ENCODE measurements around the gene LRRC56.
"Not testable (repeated sequence)": the region's sequence is repeated elsewhere in the genome, so short reads cannot be mapped to it uniquely, and the experiment has no call there.

The LRRC56 gene

DNA sequence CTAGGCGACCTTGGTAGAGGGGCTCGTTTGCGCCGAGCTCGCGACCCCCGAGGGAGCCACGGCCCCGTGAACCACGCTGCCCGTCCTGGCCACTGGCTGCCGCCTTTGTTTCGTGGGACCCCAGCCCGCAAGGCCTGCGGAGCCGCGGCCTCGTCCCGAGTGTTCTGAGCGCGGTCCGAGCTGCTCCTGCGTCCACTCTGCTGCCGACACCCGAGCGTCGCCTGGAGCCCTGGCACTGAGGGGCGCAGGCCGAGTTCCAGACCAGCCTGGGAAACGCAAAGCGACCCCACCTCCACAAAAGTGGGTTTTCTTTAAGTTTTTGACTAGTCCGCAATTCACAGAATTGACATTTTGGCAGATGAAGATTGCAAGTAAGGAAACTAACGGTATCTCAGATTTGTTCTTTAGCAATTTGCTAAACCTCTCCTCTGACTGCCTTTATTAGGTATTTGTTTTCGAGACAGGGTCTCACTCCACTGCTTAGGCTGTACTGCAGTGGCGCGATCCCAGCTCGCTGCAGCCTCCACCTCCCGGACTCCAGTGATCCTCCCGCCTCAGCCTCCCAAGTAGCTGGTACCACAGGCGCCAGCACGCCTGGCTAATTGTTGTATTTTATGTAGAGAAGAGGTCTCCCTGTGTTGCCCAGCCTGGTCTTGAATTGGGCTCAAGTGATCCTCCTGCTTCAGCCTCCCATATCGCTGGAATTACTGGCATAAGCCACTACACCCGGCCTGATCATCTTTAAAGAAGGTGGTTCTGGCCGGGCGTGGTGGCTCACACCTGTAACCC lies 29.4 kb upstream of the LRRC56 start:
- Mint-ChIP-seq H3K36me3 (peaks cover 1% of the 10 kb centered on the region), H3K9me3 (no peaks in the 10 kb centered on the region), H3K27me3 (no peaks in the 10 kb centered on the region), H3K27ac (peak overlapping the region; percentile 46), H3K4me1 (peaks cover 20% of the 10 kb centered on the region), H3K4me3 (peak overlapping the region; percentile 98)

DNA sequence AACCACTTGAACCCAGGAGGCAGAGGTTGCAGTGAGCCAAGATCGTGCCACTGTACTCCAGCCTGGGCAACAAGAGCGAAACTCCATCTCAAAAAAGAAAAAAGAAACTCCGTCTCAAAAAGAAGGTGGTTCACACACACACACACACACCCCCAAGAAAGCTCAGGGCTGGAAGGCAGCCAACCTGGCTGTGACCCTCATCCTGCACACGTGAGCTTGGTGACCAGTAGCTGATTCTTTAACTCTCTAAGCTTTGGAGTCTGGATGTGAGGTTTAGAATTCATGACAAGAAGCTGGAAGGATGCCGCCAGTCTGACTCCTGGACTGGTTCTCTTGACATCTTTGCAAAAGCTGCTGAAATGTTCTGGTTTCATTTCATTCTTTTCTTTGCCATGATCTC lies 28.4 kb upstream of the LRRC56 start:
- Mint-ChIP-seq H3K27ac (no peak overlapping the region), H3K27me3 (no peaks in the 10 kb centered on the region), H3K4me1 (peaks cover 20% of the 10 kb centered on the region), H3K36me3 (peaks cover 1% of the 10 kb centered on the region), H3K4me3 (peak overlapping the region; percentile 11), H3K9me3 (no peaks in the 10 kb centered on the region)

DNA sequence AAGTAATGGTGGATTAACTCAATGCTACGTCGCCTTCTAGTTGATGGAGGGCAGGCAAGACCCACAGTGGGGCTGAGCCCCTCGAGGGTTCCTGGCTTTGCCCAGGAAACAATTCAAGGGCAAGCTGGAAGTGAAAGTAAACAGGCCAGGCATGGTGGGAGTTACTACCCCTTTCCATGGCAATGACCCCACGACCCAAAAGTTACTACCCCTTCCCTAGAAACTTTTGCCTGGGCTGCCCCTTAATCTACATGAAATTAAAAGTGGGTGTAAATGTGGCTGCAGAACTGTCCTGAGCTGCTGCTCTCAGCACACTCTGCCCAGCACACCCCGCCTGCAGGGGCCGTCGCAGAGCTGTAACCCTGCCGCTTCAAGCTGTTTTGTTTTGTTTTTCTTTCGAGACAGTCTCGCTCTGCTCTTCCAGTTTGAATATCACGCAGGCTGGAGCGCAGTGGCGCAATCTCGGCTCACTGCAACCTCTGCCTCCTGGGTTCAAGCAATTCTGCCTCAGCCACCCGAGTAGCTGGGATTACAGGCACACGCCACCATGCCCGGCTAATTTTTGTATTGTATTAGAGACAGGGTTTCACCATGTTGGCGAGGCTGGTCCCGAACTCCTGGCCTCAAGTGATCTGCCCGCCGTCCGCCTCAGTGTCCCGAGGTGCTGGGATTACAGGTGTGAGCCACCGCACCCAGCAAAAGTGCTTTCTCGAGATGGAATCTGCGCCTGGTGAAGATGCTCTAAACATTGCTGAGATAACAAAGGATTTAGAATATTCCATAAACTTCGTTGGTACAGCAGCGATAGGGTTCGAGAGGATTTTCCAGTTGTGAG lies 24.3 kb upstream of the LRRC56 start:
- H3K4me3 Mint-ChIP-seq = no peak overlapping the region
- peaks cover 3% of the 10 kb centered on the region for H3K4me1 Mint-ChIP-seq
- no peaks in the 10 kb centered on the region for H3K27me3 Mint-ChIP-seq
- H3K9me3 Mint-ChIP-seq = no peaks in the 10 kb centered on the region
- peak overlapping the region; percentile 83 for H3K27ac Mint-ChIP-seq
- H3K36me3 Mint-ChIP-seq = no peaks in the 10 kb centered on the region

DNA sequence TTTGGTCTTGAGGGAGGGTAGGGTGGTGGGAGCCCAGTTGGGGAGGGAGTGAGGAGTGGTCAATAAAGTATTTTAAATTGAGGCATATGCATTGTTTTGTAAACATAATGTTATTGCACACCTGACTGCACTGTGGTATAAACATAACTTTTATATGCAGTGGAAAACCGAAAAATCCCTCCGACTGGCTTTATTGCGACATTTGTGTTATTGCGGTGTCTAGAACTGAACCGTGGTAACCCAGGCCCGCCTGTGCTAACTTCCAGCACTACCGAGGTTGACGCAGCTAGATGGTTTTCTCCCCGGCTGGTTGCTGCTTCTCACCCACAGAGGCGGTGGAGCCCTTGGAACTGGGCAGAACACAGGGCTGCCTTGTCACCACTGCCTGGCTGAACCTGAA lies 22.7 kb upstream of the LRRC56 start:
- Mint-ChIP-seq H3K4me1 (peaks cover 4% of the 10 kb centered on the region), H3K4me3 (no peak overlapping the region), H3K27me3 (no peaks in the 10 kb centered on the region), H3K27ac (no peak overlapping the region), H3K9me3 (no peaks in the 10 kb centered on the region), H3K36me3 (no peaks in the 10 kb centered on the region)

DNA sequence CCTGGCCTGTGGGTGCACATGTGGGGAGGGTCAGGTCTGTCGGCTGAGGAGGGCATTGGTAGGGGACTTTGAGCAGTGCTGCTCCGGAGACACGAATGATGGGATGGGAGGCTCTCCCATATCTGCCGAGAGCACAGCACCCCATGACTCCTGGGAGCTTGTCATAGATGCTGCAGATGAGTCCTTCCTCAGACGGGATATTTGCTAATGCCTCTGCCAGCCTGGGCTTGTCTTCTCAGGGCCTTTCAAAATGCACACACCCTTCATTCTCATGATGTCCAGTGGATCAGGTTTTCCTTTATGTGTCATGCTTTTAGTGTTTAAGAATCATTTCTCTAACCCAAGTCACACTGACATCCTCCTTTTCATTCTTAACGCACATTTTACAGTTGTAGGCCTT lies 22.2 kb upstream of the LRRC56 start:
- Mint-ChIP-seq H3K27me3 (no peaks in the 10 kb centered on the region), H3K4me3 (no peak overlapping the region), H3K27ac (peak overlapping the region; percentile 5), H3K9me3 (no peaks in the 10 kb centered on the region), H3K4me1 (peaks cover 4% of the 10 kb centered on the region), H3K36me3 (no peaks in the 10 kb centered on the region)

DNA sequence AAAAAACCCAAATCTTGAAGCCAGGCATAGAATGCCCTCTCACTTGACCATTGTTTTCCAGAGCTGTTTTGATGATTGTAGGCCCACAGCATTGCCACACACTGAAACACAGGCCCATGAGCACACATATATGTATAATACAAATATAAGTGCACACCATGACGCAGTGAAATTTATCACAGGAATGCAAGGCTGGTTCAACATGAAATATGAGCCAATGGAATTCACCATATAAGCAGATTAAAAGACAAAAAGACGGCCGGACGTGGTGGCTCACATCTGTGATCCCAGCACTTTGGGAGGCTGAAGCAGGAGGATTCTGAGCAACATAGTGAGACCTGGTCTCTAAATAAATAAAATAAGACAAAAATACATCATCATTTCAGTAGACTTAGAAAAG lies 20.9 kb upstream of the LRRC56 start:
- Mint-ChIP-seq H3K27ac (peak overlapping the region; percentile 46), H3K4me3 (no peak overlapping the region), H3K36me3 (no peaks in the 10 kb centered on the region), H3K9me3 (no peaks in the 10 kb centered on the region), H3K4me1 (peaks cover 4% of the 10 kb centered on the region), H3K27me3 (no peaks in the 10 kb centered on the region)

DNA sequence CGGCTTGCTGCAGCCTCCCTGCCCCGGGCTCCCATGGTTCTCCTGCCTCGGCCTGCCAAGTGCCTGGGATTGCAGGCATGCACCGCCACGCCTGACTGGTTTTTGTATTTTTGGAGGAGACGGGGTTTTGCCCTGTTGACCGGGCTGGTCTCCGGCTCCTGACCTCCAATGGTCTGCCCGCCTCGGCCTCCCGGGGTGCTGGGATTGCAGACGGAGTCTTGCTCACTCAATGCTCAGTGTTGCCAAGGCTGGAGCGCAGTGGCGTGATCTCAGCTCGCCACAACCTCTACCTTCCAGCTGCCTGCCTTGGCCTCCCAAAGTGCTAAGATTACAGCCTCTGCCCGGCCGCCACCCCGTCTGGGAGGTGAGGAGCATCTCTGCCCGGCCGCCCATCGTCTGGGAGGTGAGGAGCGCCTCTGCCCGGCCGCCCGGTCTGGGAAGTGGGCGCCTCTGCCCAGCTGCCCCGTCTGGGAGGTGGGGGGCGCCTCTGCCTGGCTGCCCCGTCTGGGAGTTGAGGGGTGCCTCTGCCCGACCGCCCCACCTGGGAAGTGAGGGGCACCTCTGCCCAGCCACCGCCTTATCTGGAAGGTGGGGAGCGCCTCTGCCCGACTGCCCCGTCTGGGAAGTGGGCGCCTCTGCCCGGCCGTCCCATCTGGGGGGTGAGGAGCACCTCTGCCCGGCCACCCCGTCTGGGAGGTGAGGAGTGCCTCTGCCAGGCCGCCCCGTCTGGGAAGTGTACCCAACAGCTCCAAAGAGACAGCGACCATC lies 20.2 kb upstream of the LRRC56 start:
- not testable (repeated sequence) for H3K27ac Mint-ChIP-seq, H3K9me3 Mint-ChIP-seq, H3K4me3 Mint-ChIP-seq

DNA sequence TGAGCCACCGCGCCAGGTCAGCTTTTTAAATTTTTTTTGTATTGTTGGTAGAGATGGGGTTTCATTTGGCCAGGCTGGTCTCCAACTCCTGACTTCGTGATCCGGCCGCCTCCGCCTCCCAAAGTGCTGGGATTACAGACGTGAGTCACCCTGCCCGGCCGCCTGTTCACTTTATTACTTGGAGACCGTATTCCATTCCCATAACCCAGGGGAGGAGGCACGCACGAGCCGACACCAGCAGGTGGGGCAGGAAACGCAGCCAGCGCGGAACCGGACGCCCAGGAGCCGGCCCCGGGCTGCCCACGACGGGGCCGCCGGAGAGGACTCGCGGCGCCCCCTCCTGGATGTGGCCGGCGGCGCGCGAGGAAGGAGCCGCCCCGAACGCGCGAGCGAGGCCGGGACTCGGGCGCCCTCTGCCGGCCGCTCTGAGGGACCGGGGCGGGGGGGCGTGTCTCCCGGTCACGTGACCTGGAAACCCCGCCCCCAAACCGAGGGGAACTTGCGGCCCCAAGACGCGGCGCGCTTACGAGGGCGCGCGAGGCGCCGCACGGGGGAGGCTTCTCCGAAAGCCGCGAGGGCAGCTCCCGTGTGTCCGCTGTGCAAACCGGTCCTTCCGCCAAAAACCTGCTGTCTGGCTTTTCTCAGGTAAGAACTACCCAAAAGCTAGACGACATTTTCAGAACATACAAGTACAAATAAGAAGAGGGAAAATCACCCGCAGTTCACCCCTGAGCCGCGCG lies 18.7 kb upstream of the LRRC56 start:
- Mint-ChIP-seq H3K36me3 (no peaks in the 10 kb centered on the region), H3K27ac (peak overlapping the region; percentile 84)

More for the DNA sequence above, 20.2 kb upstream of the LRRC56 start:
- H3K4me1 Mint-ChIP-seq, H3K27me3 Mint-ChIP-seq, H3K36me3 Mint-ChIP-seq: not testable (repeated sequence)

DNA sequence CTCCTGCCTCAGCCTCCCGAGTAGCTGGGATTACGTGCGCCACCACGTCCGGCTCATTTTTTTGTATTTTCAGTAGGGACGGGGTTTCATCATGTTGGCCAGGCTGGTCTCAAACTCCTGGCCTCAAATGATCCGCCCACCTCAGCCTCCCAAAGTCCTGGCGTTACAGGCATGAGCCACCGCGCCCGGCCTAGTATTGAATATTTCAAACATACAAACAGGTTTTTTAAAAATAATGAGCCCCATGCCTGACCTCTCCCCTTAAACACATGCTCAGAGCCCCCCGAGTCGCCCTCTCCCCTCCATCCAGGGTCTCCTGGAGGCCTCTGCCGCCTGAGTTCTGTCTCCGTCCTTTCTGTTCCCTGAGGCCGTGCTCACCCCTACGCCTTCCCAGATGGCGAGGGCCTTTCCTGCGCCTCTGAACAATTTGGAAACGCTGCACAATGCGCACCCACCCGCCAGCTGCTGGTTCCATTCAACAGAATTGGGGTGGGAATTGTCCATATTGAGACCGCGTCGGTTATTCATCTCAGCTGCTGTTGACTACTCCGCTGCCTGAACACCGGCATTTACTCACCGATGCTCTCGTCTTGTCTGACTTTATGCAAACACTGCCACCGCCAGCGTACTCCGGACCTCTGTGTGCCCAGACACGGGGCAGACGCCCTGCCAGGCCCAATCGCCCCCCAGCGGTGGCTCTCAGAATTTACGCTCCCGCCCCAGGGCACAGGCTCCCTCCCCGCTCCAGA lies 16.7 kb upstream of the LRRC56 start:
- Mint-ChIP-seq H3K27ac (peak overlapping the region; percentile 12), H3K4me1 (peaks cover 4% of the 10 kb centered on the region), H3K36me3 (no peaks in the 10 kb centered on the region), H3K9me3 (no peaks in the 10 kb centered on the region), H3K4me3 (no peak overlapping the region), H3K27me3 (no peaks in the 10 kb centered on the region)

More for the DNA sequence above, 18.7 kb upstream of the LRRC56 start:
- no peaks in the 10 kb centered on the region for H3K9me3 Mint-ChIP-seq
- no peaks in the 10 kb centered on the region for H3K27me3 Mint-ChIP-seq
- peak overlapping the region; percentile 80 for H3K4me3 Mint-ChIP-seq
- peaks cover 4% of the 10 kb centered on the region for H3K4me1 Mint-ChIP-seq

DNA sequence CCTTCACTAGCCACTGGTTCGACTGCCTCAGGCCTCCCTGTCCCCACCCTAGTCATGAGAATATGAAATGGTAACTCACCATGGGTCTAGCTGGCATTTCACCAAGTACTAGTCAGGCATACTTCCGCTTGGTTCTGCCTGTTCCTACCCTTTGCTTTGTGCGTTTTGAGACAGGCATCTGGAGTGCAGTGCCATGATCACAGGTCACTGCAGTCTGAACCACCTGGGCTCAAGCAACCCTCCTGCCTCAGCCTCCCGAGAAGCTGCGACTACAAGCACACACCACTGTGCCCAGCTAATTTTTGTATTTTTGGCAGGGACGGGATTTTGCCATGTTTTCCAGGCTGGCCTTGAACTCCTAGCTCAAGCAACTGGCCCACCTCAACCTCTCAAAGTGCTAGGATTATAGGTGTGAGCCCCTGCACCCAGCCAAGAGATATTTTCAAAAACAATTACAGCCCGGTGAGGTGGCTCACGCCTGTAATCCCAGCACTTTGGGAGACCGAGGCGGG lies 16.1 kb upstream of the LRRC56 start:
- no peak overlapping the region for H3K4me3 Mint-ChIP-seq
- no peaks in the 10 kb centered on the region for H3K27me3 Mint-ChIP-seq
- H3K9me3 Mint-ChIP-seq = no peaks in the 10 kb centered on the region
- peaks cover 4% of the 10 kb centered on the region for H3K4me1 Mint-ChIP-seq
- H3K36me3 Mint-ChIP-seq = no peaks in the 10 kb centered on the region
- no peak overlapping the region for H3K27ac Mint-ChIP-seq

DNA sequence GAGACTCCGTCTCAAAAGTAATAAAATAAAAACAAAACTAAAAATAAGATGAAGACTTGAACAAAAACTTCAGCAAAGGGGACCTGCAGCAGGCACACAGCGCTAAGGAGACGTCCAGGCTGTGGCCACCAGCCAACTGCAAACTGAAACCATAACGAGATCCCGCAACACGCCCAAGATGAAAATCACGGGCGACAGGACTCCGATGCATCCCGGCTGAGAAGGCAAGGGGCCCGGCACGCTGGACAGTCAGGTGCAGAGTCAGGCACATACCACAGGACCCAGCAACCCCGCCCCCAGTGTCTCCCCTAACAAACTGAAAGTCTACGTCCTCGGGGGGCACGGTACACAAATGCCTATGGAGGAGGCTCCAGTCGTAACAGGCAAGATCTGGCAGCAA lies 11.1 kb upstream of the LRRC56 start:
- no peaks in the 10 kb centered on the region for H3K9me3 Mint-ChIP-seq
- no peaks in the 10 kb centered on the region for H3K27me3 Mint-ChIP-seq
- H3K4me1 Mint-ChIP-seq = no peaks in the 10 kb centered on the region
- H3K36me3 Mint-ChIP-seq = no peaks in the 10 kb centered on the region
- H3K27ac Mint-ChIP-seq = peak overlapping the region; percentile 30
- H3K4me3 Mint-ChIP-seq = no peak overlapping the region

DNA sequence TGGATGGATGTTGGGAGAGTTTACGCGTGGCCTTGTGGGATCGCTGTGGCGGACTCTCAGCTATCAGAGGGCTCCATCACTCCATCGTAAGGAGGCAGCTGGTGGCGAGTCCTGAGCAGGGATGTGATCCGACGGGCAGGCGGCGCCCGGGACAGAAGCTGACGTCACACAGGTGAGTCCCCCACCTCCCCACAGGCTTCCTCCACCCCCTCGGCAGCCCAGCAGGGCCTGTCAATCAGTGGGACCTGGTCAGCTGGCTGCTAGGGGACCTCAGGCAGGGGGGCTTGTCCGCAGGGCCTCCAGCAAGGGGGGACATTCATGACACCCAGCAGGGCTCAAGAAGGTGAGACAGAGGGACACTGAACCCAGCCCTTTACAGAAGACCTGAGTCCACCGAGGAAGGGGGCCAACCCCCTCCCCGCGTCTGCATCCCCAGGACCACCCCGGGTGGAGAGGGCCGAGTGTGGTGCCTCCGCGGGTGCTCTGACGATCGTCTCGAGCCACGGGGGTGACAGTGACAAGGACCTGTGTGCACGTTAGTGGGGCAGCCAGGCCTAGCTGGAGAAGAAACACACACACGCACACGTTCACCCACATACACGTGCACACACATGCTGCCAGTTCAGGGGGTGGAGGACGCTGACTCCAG lies 9.0 kb upstream of the LRRC56 start:
- Mint-ChIP-seq H3K27me3 (no peaks in the 10 kb centered on the region), H3K9me3 (no peaks in the 10 kb centered on the region), H3K4me3 (no peak overlapping the region), H3K27ac (no peak overlapping the region), H3K36me3 (no peaks in the 10 kb centered on the region), H3K4me1 (no peaks in the 10 kb centered on the region)

DNA sequence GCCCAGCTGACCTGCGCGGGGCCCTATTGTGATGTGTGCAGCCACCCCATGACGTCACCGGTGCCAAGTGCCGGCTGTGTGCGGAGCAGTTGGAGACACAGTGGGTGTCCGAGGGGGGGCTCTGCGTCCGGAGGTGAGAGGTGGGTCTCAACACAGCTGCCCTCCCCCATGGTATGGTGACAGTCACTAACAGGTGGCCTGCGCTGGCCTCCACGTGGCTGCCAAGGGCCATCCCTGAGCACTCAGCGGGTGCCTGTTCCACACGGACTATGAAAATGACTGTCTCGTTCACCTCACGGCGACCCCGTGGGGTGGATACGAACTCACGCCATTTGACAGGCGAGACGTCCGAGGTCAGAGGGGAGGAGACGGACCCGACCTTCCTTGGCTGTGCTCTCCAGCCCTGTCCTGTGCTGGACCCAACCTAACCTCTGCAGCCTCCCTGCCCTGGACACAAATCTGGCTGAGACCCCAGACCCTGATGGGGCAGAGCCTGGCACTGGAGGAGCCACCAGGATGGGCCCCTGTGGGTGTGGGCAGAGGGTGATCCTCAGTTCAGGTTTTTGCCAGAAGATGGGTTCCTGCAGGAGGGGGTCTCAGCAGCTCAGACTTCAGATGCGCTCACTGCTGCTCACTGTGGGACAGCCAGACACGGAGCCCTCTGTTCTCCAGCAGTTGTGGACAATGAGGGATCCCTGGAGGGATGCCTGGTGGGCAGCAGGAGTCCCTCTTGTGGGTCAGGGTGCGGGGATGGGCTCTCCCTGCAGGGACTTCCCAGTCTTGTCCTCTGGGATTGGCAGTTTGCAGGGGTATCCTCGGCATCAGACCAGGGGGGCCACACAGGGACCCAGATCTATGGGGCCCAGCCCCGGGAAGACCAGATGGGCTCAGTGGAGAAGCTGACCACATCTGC lies 8.3 kb upstream of the LRRC56 start:
- no peaks in the 10 kb centered on the region for H3K27me3 Mint-ChIP-seq
- H3K4me1 Mint-ChIP-seq = no peaks in the 10 kb centered on the region
- no peaks in the 10 kb centered on the region for H3K36me3 Mint-ChIP-seq
- no peak overlapping the region for H3K4me3 Mint-ChIP-seq
- H3K27ac Mint-ChIP-seq = no peak overlapping the region
- no peaks in the 10 kb centered on the region for H3K9me3 Mint-ChIP-seq
